GM18499 (cell line): ENCODE measurements around the gene CASQ1.

Experiments used
- ATAC-seq: cut with Tn5 transposase; IDR thresholded peaks from one replicate; pipeline ENCODE4 v1.9.1; 2021; ENCODE audit warnings: moderate number of reproducible peaks; ENCODE audit not compliant: insufficient read depth, unreplicated experiment

The CASQ1 gene

DNA sequence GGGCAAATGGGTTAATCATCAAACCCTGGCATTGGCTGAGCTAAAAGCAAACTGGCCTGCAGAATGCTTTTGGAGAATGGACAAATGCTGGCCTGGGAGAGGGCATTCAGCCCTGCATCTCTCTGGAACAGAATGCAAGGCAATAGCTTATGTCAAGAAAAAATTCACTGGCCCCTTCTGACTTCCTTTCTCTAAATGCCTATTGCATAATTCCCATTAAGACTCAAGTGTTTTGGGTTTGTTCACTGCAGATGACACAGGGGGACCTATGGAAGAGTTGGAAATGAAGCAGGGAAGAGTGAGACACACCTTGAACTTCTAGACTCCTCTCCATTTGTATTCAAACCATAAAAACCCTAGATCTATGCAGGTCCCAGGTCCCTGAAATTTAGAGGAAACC lies 30.7 kb downstream of the CASQ1 start:
- ATAC-seq: no peak

DNA sequence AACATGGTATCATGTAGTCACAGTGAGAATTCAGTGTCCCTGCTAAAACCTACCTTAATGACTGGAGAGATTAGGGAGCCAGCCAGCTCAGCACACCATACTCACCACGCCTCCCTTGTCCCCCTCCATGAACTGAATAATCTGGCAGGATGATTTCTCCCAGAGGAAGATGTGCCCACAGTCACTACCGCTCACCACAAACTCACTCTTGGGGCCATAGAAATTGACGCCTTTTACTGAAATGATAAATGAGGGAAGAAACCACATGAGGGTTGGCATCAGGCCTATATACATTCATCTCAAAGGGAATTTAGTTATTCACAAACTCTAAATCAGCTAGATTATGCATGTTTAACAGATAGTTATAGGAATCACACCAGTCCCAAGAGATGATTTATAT lies 32.2 kb downstream of the CASQ1 start:
- ATAC-seq: no peak

DNA sequence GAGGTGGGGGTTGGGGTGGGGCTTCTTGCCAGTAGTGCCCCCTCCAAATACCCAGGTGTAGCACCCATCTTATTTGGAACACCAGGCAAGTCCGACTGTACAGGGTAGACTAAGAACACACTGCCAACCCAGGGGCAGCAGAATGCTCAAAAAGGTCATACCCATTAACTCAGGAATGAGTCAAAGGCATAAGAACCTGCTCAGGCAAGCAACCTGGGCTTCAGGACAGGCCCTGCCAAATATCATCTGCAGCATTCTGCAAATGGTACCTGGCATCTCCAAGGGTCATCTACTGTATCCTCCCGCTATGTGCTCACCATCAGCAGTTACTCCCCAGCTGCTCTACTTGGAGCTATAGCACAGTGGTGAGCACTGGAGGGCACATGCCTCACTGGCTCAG lies 34.2 kb downstream of the CASQ1 start:
- no peak for ATAC-seq

DNA sequence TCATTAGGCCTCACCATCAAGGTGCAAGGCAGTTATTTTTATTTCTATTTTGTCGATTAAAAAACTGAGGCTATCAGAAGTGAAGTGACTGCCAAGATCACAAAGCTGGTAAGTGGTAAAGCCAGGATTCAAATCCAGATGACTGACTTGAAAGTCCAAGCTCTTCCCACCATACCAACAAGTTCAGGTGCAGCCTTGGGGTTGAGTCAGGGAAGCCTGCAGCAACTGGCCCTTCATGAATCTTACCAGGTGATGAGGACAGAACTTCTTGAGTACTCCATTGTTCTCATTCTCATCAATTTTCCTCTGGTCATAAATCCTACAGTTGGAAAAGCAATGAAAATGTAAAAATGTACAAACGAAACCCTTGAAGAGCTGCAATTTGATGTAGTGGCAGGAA lies 35.0 kb downstream of the CASQ1 start:
- no peak for ATAC-seq

DNA sequence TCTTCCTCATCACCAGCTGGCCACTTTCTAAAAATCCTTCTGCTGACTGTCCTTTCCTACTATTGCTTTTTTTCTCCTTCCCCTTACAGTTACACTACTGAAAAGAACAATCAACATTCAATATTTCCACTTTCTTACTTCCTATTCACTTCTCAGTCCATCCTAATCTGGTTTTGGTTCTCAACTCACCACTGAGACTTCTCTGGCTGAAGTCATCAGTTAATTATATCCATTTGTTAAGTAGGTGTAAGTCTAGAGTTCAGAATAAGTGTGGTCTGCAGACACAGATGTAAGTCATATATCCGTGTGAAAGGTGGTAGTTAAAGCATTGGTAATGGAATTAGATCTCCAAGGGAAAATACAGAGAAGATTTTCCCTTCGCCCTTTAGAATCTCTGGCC lies 36.2 kb downstream of the CASQ1 start:
- ATAC-seq: no peak

DNA sequence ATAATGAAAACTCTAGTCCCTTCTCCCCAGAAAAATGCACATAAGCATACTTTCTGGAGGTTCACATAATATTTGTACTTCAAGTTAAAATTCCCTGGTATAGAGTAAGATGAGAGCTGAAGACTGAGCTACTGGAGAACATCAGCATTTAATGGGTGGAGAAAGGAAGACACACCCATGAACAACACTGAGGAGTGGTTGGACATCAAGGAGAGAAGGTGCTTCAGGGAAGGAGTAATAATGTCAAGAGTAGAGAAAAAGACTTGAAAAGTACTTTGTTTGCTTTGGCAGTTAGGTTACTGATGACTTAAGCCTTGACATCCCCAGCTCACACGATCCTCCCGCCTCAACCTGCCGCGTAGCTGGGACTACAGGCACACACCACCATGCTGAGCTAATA lies 36.7 kb downstream of the CASQ1 start:
- no peak for ATAC-seq

DNA sequence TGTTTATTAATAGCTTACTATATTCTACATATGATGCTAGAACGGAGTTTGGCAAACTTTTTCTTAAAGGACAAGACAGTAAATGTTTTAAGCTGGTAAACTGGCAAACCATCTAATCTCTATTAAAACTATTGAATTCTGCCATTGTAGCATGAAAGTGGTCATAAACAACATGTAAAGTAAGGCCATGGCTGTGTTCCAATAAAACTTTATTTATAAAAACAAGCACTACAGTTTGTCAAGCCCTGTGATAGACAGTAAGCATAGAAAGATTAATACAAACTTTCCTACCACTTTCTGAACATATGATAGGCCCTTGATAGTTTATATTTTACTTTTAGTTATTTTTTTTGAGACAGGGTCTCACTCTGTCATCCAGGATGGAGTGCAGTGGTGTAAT lies 37.2 kb downstream of the CASQ1 start:
- ATAC-seq: no peak

DNA sequence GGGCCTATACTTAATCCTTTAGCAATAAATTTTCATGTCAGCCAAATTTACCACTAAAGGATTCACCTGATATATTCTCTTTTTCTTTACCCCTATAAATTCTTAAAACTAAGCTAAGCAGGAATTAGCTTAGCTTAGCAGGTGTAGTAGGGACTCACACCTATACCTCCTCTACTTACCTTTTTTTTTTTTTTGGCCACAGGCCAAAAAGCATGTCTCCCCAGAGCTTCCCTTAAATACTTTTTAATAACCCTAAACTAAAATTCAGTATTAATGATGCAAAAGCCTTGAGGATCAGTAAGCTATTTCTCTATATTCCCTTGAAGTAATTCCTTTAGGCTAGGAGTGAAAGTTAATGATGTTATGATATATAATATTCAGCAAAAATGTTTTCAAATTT lies 38.1 kb downstream of the CASQ1 start:
- no peak for ATAC-seq

DNA sequence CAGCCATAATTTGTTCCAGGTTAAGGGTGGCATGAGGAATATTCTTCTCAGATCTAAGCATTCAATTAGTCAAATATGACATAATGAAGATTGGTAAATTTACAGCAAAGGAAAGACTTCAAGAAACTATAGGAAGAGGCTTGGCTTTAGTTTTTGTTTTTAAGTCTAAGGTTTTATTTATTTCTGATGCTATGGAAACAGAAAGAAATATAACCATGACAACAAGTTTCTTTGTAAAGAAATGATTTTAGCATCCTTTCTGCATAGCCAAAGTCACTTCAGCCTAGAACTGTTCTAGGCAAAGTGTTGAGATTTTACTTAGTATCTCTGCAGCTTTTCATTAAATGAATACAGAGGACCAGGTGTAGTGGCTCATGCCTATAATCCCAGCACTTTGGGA lies 42.5 kb downstream of the CASQ1 start:
- ATAC-seq: no peak

DNA sequence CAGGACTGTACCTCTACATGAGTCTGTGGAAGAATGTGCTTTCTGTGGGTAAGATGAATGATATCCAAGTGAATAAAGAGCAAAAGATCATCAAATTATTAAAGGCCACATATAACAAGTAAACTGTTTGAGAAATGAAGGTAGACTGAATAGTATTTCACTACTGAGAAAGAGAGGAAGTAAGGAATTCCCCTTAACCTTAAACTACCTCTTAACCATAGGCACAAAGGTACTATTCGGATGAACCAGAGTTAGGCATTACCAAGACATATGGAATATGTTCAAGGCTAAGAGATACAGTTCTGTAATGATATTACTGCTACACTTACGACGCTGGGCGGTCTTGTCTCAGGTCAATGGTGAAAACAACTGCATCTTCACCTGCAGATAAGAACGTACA lies 46.4 kb downstream of the CASQ1 start:
- no peak for ATAC-seq

DNA sequence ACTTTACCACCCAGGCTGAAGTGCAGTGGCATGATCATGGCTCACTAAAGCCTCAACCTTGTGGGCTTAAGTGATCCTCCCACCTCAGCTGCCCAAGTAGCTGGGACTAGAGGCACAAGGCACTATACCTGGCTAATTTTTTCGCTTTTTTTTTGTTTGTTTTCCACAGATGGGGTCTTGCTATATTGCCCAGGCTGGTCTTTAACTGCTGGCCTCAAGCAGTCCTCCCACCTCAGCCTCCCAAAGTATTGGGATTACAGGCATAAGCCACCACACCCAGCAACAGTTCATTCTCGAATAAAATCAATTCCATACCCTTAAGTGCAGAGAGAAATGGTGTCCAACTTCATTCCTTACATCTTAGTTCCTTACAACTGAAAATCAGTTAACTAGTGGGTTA lies 47.2 kb downstream of the CASQ1 start:
- ATAC-seq: no peak

DNA sequence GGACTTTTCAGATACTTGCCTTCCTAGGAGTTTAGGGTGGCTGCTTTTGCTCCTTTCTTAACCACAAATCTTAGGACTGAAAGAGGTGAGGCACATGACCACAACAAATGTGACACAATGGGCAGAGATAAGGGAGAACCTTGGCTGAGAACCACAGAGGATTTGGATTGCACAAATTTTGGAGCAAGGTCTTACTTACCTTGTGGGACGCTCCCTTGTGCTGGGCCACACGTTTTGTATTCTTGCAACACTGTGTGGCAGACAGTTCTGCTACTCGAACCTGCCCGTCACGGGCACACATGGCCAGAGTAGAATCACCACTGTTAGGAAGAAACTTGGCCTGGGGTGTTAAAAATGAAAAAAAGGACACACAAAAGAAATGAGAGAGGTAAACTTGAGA lies 48.0 kb downstream of the CASQ1 start:
- ATAC-seq: no peak

DNA sequence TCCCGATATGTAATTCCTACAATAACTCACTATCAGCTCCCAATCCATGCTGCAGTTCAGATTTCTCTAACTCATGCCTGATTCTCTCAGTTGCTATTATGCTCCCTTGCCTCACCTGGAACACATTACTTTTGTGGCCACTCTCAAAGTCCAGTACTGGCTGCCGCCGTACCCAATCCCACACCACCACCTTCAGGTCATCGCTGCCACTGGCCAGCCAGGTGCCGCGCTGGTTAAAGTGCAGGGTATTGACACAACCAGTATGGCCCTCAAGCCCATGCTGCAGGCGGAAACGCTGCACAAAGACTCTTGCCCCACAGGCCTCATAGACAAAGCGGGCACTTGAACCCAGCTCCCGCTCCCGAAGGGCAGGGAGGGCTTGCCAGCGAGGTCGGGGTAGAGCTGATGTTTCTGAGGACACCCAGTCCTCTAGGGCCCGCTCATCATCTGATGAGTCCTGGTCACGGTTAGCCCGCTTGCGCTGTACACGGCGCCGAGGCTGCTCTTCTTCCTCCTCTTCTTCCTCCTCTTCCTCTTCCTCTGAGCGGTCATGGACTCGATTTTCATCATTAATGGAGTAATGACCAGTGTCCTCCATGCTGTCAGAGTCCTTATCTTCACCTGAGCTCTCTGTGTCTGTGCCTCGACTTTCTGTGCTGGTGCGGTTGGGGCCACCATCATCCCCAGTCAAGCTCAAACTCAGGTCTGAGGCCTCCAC lies 49.4 kb downstream of the CASQ1 start:
- ATAC-seq: no peak

DNA sequence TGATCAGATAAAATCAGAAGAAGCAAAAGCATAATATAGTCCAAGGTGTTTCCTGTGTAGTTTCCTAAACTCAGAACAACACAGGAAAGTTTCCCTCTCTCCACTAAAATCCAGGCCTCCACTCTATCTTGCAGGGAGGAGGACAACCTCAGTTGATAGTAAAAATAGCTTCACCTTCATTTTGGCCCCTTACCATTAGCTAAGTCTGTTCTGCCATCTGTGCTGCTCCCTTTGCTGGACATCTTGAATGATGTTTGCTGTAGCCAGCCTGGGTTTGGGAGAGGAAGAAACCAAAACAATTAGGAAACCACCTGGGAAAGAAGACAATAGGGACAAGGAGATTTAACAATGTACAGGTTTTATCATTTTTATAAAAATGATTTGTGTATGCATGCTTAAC lies 53.4 kb downstream of the CASQ1 start:
- no peak for ATAC-seq

DNA sequence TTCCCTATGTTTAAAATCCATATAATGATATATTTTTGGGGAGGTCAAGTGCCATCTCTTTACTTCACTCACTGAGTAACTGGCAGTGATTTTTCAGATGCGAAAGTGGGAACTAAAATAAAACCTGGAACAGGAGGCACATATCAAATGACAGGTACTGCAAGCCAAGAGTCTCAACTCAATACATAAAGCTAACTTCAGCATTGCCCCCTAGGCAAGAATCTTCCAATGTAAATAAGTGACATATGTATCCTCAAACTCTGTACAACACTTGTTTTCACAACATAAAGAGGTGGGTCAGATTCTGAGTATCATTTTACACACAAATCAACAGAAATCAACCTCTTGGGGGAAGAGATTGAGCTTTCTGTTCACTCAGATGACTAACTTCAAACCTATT lies 53.8 kb downstream of the CASQ1 start:
- no peak for ATAC-seq

DNA sequence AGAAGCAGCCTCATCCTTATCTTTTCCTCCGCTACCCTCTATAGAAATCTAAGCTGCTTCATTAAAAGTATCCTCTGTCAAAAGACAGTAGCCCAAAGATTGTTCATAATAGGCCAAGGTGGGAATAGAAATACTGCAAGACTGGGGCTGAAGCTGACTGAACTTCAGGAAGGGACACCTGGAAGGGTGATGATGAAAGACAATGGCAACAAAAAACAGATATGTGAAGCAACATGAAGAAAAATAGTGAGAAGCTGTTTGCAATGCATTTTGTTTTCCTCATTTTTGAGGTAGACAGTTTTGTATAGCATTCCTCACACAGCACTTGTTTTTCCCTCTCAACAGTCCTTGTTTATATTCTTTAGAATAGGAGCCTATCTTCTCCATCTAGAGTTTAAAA lies 55.1 kb downstream of the CASQ1 start:
- ATAC-seq: no peak

DNA sequence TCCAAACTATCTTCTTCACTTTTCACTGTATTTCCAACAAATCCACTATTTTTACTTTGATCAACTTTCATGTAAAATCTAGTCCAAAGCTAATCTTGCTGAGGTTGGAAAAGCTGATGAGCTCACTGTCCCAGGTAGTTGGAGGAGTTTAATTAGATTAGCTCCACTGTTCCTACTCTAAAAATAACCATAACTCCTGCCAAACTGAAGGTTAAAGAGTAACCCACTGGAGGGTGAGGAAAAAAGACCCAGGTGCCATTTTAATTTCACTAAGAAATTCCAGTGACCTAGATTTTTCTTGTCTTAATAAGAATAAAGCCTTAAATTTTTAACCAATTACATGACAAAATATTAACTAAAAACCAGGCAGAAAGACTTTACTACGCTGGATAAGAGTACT lies 56.7 kb downstream of the CASQ1 start:
- no peak for ATAC-seq

DNA sequence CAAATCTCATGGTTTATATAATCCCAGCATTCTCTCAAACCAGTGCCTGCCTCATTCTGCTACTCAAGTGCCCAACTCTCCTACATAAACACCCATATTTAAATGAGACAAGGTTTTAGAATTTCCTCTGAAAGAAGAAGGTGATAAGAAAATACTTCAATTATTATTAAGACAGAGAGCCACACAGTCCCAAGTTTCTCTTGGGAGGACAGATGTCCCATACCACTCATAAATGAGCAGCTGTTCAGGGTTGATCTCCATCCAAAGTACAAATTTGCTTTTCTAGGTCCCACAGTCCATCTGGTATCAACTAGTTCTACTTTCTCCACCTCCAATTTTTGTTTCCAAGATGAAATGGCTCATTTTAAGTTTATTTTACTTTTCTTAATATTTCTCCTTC lies 60.6 kb downstream of the CASQ1 start:
- no peak for ATAC-seq
